GM12801 (cell line): Measurements from ENCODE around the gene SLU7.

ENCODE experiments used
- CTCF ChIP-seq: IDR thresholded peaks from one replicate; pipeline ENCODE4 v1.5.1; 2011; ENCODE audit warnings: control low read depth; ENCODE audit not compliant: insufficient read length; ENCODE audit errors: extremely low read depth

The SLU7 gene

DNA sequence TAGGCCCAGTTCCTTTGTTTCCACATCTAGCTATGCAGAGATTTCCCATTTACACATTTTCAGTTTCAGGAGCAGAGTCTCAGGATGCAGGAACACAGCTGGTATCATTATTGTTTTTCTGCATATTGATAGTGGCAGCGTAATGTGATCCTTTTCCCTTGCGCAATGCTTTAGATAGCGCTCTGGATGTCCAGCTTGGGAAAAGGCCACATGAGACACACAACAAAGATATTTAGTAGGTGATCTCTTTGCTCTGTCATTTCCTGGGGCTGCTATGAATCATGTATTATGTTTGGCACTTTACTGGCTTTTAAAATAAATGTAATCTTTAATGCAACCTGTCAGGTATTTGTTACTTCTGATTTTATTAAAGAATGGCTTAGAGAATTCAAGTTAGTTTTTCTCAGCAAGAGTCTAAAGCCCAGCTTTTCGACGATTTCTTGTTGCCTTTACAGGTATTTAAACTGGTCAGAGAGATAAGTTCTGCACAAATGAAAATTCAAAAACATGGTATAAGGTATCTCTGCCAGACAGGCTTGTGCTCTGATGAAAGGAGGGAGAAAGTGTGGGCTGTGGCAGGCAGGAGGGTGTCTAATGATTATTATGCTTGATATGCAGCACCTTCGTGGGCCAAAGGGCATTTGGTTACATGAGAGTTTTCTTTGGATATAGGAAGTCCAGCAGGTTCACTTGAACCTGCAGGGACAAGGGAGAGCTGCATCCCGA lies 45.0 kb upstream of the SLU7 start:
- TF ChIP-seq CTCF = no peak

GRCh38 chr5:160463227-160463626 lies 44.3 kb upstream of the SLU7 start:
- no peak for TF ChIP-seq CTCF

- no peak for TF ChIP-seq CTCF
These were observed 43.3 kb upstream of the SLU7 start for GRCh38 chr5:160462167-160462566.

- TF ChIP-seq CTCF = no peak
These were observed 42.5 kb upstream of the SLU7 start for GRCh38 chr5:160461378-160461777.

DNA sequence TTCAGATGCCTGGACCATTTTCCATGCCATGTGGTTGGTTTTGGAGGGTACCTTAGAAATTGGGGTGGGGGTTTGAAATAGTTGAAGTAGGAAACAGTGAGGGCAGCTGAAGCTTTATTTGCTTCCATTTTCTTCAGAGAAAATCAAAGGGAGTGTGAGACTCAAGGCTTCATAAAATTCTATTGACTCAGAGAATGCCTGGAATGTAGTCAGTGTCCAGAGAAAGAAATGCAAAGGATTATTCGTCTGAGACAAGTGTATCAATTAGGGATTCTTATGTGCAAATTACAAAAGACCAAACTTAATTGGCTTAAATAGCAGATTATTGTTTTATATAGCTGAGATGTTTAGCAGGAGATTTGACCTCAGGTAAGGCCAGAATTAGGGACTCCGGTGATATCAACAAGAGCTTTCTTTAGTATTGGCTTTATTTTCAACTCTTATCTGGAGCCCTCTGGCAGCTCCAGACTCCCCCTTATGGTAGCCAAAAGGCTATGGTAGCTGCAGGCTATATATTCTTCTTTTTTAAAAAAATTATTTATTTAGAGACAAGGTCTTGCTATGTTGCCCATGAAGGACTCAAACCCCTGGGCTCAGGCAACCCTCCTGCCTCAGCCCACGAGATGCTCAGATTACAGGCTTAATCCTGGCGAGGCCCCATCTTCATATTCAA lies 41.6 kb upstream of the SLU7 start:
- no peak for TF ChIP-seq CTCF

DNA sequence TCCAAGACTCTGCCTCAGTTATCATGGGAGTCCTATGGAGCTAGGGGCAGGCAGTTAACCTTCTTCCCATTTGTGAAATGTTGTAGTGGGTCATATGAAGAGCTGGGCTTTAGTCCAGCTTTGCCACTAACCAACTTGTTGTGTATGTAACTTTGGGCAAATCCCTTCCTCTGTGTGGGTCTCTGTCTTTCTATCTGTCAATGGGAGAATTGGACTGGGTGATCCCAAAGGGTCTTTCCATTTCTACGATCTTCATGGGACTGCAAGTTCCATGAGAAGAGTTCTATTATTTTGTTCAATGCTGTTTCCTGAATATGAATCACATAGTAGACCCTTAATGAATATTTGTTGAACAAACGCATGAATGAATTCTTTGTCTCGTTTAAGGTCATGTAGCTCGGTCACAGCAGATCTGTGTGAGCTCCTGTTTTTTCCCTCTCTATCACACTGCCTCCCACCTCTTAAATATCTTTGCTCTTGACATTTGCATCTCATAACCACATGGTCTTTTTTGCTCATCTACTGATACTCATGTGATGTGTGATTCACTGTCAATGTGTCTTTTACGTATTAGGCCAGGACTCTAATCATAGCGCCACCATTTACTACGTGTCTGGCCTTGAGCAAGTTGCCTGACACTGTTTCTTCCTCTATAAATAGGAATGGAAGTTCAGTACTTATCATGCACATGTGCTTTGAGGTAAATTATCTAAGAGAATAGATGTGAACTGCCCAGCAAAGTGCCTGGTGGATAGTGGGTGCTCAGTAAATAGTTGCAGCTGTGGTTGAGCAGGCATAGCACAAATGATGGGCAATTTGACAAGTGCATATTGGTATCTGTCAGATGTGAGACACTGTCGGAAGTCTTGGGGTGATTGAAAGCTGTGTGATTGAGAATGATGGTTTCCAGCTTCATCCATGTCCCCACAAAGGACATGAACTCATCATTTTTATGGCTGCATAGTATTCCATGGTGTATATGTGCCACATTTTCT lies 40.2 kb upstream of the SLU7 start:
- TF ChIP-seq CTCF = no peak

- no peak for TF ChIP-seq CTCF
These were observed 38.4 kb upstream of the SLU7 start for GRCh38 chr5:160457252-160457651.
